Left renal pelvis (tissue), 4 donors: Measurements from ENCODE around the gene TNIP1. TPM values are rescaled to one million over a fixed set of nuclear protein-coding genes. Genes with fewer than 3 reads are reported as not detected.

Experiments
- DNase-seq, 4 donors: peaks; one replicate each; pipeline ENCODE4 v3.0.0-alpha.2; 2013; ENCODE audit warnings: low read depth in 4 of 4, low spot score in 3 of 4
- polyA plus RNA-seq, 4 donors: library from polyadenylated mRNA; unstranded; fragments of 120-200 nt; gene quantifications; one replicate each; pipeline ENCODE4 v1.2.1, GENCODE V29; 2013; ENCODE audit not compliant: insufficient read length in 4 of 4

Gene TNIP1
- polyA plus RNA-seq, 4 donors: 47.0 to 75.2 (median 68.8) TPM

- DNase-seq: no peak
These were observed 52.1 kb downstream of the TNIP1 start for GRCh38 chr5:151028717-151029116.

- DNase-seq: no peak
These were observed 52.8 kb downstream of the TNIP1 start for GRCh38 chr5:151027961-151028479.

GRCh38 chr5:151026679-151027078 is 54.2 kb downstream of the TNIP1 start:
- DNase-seq: no peak

DNA sequence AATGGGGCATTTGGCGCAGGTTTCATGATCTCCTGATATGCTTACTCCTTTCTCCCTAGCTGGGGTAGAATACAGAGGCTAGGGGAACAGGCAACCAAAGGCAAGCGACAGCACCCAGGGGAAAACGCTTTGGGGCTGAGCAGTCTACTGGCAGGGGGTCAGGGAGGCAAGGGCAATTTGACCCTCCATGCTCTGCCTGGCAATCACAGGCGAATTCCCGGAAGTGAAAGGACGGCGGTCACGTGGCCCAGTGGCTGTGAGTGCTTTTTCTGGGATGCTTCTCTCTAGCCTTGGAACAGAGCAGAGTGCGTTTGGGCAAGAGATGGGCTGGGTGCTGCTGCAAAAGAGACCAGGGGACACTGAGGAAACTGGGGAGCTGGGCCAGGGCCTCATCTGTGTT is 54.7 kb downstream of the TNIP1 start:
- DNase-seq: no peak

DNA sequence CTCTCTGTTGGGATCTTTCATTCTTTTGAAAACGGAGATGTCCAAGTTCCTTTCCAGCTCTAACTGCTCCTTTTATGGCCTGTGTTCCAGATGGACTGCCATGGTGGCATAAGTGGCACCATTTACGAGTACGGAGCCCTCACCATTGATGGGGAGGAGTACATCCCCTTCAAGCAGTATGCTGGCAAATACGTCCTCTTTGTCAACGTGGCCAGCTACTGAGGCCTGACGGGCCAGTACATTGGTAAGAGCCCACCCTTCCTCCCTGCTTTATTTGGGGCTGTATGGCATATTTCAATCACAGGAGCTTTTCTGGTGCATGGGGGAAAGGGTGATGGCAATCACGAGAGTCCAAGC is 55.6 kb downstream of the TNIP1 start:
- DNase-seq: no peak

DNA sequence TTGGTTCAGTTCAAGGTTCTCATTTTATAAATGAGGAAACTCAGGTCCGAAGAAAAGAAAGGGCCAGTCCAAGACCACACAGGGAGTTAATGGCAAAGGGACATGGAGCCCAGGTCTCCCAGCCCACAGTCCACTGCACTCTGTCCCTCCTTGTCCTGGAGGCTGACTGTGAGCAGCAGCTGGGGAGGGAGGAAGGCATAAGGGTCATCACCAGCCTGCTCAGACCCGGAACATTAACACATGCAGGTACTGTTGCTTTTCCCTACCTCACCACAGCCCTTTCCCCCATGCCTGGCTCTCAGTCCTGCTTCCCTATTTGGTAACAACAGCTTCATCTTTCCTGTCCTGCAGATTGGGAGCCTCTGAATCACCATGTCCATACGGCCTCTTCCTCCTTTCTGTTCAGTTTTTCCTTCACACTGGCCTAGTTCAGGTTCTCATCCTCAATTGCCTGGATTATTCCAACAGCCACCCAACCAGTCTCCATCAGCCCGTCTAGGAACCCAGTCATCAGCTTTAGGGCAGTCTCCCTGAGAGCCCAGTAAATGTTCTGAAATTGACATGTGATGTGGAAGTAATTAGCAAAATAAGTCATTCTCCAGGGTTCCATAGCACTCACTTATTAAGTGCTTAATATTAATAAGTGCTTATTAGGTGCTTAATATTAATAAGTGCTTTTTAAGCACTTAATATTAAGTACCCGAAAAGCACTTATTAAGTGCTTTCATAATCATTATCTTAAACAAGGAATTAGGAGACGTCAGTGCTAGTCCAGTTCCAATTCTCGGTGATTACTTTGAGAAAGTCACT is 56.2 kb downstream of the TNIP1 start:
- DNase-seq: no peak

- no peak for DNase-seq
These were observed 57.2 kb downstream of the TNIP1 start for GRCh38 chr5:151023651-151024050.

DNA sequence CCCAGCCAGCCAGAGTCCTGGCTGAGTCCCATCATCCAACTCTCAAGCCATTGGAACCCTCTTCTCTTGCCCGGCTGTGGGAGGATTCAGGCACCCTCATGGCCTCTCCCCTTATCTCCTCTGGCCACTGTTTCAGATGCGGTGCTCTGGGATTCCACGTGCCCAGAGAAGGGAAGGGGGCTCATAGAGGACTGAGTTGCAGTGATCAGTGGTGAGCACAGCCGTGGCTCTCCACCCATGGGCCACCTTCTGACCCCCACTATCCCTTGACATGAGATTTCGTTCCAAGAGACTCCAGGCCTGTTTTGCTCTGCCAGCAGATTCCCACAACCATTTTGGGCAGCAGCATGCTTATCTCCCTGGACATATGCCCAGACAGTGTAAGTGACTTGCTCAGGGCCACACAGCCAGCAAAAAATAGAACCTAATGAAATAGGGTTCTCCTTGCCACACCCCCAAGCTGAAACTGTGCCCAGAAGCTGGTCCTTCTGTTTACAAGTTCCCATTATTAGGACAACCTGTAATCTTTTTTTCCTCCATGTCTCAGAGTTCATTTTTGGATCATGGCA is 57.7 kb downstream of the TNIP1 start:
- DNase-seq: no peak

- DNase-seq: no peak
These were observed 58.3 kb downstream of the TNIP1 start for GRCh38 chr5:151022511-151023018.

DNA sequence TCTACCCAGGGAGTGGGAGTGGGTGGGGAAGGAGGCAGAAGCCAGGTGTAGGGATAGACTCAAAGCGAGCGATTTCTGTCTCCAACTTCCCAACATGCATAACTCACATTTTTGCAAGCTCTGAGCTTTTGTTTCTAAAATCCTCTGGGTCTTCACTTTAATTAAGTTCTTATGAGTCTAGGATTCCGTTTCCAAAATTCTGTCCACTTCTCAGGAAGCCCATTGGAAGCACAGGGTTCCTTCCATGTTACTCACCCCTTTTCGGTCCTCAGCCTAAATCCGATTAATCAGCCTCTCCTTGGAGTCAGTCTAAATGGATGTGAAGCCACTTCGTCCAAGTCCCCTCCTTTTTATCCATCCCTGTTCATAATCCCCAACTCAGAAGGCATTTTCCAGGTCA is 59.1 kb downstream of the TNIP1 start:
- DNase-seq: no peak

- peak in 2 of 4 donors; percentile 62 to 64 for DNase-seq
These were observed 60.3 kb downstream of the TNIP1 start, which contains the start of gene GPX3 for GRCh38 chr5:151020304-151021110. GPX3 (plus strand) TSS chr5:151020591; CDS start chr5:151020655, 64 bp downstream.

- DNase-seq: no peak
These were observed 61.5 kb downstream of the TNIP1 start for GRCh38 chr5:151019331-151019730.

GRCh38 chr5:151018846-151019245 is 62.0 kb downstream of the TNIP1 start:
- no peak for DNase-seq

- no peak for DNase-seq
These were observed 62.9 kb downstream of the TNIP1 start for GRCh38 chr5:151017897-151018296.

DNA sequence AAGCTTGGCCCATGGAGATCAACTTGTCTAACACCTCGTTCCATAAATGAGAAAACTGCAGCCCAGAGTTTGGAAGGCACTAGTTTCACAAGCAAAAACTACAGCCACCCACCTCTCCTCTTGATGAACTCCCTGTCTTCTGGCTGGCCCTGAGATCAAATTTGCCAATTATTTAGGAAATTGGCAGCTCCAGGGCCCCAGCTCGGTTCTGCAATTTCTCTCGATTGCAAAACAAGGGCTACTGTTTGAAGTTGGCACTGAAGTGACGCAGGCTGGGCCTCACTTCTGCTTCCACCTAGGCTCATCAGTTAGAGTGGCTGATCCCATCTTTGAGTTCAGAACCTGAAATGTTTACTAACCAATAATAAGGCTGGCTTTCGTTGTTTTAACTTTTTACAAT is 64.1 kb downstream of the TNIP1 start:
- DNase-seq: no peak

GRCh38 chr5:151015974-151016587 is 64.8 kb downstream of the TNIP1 start:
- no peak for DNase-seq

DNA sequence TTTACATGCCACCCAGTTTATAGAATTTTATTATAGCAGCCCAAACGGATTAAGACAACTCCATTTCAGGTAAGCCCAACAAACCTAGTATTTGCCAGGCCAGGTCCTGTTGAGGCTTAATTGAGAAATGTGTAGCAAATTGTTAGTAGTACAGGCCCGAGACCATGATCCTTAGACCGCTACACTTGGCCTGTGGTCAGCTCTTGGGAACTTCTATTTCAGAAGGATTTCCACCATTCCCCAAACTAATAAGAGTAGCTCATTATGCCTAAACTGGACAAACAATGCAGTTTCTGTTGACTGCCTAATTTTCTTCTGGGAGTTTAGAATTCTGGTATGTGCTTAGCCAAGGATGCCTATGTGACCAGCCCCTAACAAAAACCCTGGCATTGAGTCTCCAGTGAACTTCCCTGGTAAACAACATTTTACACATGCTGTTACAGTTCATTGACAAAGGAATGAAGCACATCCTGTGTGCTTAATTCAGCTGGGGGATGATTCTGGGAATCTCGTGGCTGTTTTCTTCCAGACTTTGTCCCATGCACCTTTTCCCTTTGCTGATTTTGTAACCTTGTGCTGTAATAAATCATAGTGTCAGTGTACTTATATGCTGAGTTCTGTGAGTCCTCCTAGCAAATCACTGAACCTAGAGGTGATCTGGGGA is 66.0 kb downstream of the TNIP1 start:
- no peak for DNase-seq

GRCh38 chr5:151012862-151013261 is 68.0 kb downstream of the TNIP1 start:
- no peak for DNase-seq

DNA sequence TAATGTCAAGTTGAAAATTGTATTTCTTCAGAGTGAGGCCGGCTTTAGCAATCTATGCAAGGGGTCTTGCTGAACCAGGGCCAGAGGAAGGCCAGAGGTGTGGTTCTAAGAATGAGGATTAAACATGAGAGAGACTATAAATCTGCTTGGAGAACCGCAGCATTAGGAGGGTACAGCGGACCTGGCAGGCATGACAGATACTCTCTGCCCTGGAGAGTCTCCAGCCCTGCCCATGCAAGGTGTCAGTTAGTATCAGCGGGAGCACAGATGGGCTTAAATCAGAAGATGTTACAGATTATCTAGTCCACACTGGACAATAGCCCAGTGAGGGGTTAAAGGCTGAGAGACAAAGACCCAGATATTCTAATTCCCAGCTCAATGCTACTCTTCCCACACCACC is 71.9 kb downstream of the TNIP1 start:
- DNase-seq: no peak

DNA sequence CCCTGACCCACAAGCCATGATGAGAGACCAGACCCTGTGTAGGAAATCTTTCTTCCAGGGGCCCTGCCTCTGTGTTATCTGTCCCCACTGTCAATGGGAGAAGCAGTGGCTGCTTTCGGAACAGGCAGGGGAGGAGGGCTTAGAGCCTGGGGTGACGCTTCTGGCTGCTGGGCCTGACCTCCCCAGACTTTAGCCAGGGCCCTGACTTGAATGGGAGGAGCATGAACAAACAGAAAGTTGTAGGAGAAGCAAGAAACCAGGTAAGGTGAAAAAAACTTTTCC is 72.7 kb downstream of the TNIP1 start:
- DNase-seq: no peak
